HuH-7.5 (cell line): ENCODE measurements around the gene UCP3.

Experiments used
- DNase-seq: peaks from one replicate; pipeline ENCODE4 v3.0.0; 2011; ENCODE audit warnings: low spot score

The UCP3 gene, protein sequence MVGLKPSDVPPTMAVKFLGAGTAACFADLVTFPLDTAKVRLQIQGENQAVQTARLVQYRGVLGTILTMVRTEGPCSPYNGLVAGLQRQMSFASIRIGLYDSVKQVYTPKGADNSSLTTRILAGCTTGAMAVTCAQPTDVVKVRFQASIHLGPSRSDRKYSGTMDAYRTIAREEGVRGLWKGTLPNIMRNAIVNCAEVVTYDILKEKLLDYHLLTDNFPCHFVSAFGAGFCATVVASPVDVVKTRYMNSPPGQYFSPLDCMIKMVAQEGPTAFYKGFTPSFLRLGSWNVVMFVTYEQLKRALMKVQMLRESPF

DNA sequence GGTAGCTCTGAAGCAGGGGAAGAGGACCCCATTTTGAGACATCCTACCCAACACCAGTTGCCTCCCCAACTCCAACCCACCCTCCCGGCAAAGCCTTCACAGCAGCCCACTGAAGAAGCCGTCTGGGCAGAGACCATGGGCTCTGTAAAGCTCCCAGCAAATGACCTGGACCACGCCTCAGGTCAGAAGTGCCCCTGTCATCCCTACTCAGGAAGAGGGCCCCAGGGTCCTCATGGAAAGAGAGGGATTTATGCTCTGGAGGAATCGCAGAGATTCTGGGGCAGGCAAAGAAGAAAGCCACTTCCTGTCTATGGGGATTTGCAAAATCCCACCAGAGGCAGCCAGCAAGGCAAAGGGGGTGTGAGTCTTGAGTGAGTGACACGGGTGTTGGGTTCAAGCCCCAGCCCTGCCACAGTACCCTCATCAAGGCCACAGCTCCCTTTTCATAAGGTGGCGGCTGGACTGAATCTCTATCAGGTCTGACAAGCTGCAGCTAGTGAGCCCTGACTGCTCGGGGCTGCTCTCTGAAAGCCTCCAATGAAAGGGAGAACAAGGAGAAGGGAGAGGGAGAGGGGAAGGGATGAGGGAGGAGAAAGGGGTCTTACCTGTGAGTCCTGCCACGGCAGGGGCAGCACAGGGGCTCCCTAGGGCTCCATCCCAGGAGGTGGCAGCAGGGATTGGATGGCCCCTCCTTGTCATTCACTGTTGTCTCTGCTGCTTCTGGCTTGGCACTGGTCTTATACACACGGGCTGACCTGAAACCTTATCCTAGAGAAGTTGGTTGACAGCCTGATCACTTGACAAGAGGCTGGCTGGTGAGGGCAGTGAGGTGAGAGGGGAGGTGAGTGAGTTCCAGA lies at the start of gene UCP3:
TSS of gene UCP3 (minus strand) at position 713 of the 857 bp plus-strand sequence. CDS start 2,043 bp downstream, outside the sequence.
- DNase-seq = no peak

GRCh38 chr11:74057249-74058151 lies 48.6 kb upstream of the UCP3 start:
- DNase-seq = no peak

- no peak for DNase-seq
Observed at GRCh38 chr11:74055938-74056337, 47.1 kb upstream of the UCP3 start.

DNA sequence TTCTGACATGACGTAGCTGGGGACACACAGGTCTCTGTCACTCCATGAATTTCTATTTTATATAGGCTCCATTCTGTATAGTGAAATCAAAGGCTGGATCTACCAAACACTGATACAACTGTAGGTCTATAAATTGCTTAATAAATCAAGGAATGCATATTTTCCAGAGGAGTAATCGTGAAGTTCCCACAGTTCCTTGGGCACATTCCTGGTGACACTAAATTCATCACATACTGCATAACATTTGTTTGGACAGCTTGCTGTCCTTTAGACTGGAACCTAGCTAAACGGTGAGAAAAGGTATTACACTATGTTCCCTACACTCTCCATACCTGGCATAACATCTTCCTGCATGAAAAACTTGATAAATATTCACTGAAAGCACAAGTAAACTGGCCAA lies 41.6 kb upstream of the UCP3 start:
- no peak for DNase-seq

DNA sequence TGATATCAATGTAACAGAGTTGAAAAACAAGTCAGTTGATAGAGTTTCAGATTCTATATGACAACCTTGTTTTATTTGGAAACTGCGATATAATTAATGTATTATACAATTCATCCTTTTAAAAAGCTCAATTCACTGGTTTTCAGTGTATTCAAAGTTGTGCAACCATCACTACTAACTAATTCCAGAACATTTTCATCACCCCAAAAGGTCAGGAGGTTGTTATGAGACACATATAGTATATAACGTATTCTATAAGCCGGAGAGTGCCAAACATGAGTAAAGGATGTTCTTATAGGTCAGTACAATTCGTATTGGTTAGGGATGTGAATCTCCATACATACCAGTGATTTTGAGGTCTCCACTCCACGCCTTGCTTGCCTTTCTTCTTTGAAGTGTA lies 40.1 kb upstream of the UCP3 start:
- DNase-seq = no peak

DNA sequence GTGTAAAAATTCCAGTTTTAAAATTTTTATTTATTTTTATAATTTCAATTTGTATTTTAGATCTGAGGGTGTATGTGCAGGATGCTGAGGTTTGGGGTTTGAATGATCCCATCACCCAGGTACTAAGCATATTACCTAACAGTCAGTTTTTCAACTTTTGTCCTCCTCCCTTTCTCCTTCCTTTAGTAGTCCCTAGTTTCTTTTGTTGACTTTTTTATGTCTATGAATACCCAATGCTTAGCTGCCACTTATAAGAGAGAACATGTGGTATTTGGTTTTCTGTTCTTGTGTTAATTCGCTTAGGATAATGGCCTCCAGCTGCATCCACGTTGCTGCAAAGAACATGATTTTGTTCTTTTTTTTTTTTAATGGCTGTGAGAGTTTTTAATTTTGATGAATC lies 35.7 kb upstream of the UCP3 start:
- DNase-seq = no peak

DNA sequence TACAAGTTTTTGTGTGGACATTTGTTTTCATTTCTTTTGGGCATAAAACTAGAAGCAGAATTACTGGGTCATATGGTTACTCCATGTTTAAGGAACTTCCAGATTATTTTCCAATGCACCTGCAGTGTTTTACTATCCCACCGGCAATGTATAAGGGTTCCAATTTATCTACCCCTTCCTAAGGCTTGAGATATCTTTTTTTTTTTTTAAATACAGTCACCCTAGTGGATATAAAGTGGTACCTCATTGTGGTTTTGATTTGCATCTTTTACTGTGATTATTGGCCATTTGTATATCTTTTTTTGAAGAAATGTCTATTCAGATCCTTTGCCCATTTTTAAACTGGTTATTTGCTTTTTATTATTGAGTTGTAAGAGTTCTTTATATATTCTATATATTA lies 34.6 kb upstream of the UCP3 start:
- no peak for DNase-seq

GRCh38 chr11:74037309-74037708 lies 28.4 kb upstream of the UCP3 start:
- DNase-seq = no peak

- DNase-seq = no peak
Observed at GRCh38 chr11:74035264-74035663, 26.4 kb upstream of the UCP3 start.

DNA sequence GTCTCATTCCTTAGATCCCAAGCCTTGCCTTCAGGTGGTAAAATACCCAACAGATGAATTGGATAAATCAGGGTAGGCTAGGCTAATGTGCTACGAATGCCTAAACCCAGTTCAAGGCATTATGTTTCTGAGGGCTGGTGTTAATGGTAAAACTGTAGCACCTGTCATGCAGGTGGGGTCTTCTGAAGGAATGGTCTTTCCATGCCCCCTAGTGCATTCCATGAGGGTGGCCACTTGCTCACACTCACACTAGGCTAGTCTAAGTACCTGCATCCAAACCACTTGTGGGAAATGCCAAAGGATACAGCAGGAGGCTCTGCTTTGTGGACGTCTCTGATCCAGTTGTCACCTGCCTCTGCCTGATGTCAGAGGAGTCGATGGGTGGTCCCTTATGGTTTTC lies 24.2 kb upstream of the UCP3 start:
- DNase-seq = no peak

DNA sequence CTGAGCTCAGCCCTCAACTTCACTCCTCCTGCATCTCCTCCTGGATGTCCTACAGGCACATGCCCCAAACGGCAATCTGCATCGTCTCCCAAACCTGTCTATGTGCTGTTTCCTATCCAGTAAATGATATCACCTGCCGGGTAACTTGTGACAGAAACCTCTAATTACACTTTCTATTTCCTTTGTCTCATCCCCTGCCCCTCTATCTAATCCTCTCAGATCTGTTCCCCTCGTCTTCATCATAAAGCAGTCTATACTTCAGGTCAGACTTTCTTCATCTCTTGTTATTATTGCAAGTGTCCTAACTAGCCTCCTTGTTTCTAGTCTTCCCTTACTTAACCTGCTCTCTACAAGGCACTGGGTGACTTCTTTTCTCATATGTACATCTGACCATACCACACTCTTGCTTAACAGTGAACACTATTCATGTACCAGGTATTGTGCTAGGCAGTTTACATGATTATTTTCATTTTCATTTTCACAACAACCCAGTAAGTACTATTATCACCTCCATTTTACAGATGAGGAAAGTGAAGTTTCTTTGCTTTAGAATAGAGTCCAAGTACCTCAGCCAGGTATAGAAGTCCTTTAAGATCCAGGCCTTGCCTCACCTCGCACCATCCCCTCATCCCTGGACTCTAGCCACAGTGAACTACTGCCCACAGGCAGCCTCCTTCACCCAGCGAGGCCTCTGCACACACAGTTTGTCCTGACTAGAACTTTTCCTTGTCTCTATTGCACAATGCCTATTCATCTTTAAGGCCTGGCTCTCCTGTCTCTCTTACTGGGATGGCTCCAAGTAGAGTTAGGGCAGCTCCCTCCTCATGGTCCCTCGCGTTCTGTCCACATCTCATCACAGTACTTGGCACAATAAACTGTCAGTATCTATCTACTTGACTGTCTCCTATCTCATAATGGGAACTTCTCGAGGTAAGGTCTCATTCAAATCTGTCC lies 22.1 kb upstream of the UCP3 start:
- DNase-seq = no peak

DNA sequence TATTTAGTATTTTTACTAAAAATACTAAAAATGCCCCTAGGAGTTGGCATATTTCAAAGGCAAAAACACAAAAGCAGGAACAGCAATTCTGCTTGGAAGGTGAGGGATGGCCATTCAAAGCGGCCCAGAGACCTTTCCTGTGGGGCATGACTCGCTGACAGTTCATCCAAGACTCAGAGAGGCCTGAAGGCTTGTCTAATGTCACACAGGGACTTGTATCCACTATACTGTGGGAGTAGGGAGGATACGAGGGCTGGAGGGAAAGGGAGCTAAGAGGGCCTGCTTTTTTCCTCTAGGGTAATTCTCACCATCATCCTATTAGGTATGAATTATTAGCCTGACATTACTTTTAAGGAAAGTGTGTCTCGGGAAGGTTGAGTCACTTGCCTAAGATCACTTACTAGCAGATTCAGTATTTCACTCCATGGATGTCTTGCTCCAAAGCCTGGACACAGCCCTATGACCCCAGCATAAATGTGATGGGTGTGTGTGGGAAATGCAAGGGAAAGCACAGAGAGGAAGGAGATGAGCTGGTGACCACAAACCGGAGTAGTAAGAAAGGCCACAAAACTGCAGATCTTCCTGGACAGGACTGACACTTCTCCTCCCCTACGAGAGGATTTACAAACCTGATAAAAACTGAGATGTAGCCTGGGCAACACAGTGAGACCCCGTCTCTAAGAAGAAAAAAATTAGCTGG lies 16.7 kb upstream of the UCP3 start:
- no peak for DNase-seq

GRCh38 chr11:74024261-74025029 lies 15.6 kb upstream of the UCP3 start:
- no peak for DNase-seq

DNA sequence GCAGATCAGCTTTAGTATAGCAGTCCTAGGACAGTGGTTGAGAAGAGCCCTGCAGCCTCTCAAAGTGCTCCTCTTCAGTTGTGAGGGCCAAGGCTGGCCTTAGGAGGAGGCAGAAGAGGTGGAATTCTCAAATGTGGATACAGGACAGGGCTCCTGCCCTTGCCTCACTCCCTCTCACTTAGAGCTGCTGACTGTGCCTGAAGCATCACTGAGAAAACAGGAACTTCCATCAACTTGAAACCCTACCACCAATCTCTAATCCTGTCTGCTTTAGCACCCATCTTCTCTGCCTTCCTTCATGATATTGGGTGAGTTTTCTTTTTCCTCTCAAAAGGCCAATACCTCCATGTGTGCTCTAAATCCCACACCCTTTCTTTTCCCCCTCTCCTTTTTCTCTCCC lies 14.4 kb upstream of the UCP3 start:
- DNase-seq = no peak

GRCh38 chr11:74022546-74022945 lies 13.7 kb upstream of the UCP3 start:
- no peak for DNase-seq

DNA sequence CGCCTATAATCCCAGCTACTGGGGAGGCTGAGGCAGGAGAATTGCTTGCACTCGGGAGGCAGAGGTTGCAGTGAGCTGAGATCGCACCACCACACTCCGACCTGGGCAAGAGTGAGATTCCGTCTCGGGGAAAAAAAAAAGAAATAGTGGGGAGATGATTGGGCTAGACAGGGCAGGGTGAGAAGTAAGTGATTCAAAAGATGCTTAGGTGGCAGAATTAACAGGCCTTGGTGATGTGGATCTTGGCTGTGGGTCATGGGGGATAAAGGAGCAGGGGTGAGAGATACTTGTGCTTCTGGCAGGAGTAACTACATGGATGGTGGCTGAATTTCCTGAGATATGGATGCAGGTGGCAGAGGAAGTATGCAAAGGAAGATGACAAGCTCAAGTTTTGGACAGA lies 13.1 kb upstream of the UCP3 start:
- DNase-seq = no peak

DNA sequence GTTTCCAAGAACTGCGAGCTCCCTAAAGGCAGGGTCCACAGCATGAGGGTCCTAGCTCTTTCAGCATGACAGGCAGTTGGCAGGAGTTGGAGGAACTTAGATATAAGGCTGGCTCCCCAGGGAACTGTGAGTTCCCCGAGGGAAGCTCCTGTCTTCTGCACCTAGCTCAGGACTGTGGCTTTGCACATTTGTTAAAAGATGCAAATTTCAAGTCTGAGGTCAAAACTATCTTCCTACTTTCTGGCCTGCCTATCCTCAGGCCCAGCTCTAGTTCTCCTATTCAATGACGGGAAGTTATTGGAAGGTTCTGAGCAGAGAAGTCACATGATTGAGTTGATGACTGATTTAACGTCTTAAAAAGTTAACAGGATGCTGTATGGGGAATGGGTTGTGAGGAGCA lies 11.7 kb upstream of the UCP3 start:
- no peak for DNase-seq

DNA sequence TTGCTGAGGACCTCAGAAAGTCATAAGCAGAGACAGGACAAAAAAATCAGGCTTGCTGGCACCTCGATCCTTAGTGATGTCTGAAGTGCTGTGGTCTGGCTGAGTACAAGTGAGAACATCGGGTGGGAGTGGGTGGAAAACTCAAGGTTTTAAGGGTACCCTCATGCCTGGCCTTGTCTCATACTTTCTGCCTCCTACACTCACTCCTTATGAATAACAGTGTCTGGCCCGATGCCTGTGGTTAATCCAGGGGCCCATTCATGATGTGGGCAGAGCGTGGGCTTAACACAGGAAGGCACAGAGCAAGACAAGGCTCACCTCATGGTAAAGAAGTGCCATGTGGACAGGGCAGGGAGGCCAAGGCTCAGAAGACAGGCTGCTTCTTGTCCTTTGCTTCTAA lies 11.0 kb upstream of the UCP3 start:
- DNase-seq = no peak

DNA sequence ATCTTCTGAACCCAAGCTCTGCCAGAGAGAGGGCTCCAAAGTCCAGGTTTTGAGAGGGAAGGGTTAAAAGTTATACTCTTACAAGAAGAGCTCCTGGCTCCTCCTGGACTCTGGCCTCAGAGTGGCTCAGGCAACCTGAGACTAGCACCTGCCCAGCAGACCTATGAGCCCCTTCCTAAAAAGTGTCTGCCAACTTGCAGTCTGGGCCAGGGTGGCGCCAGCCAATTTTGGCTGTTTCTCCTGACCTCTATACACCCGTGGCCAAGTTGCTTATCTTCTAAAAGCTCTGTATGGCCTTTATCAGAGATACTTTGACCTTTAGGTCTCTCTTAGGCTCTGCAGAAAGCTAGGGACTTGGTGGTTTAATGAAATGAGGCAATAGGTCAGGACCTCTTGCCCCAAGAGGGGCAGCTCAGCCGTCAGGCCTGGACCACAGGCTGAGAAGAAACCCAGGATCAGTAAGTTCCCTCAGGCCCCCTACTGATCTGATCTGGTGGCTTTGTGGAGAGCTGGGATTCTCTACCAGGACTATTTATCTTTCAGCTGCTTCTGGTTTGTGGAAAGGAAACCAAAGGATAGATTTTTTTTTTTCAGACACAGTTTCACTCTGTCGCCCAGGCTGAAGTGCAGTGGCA lies 10.3 kb upstream of the UCP3 start:
- peak; percentile 23 for DNase-seq
